Neuronal stem cell (in vitro differentiated cells): ENCODE measurements around the gene SMIM14.

Source experiments
- DNase-seq: peaks from one replicate; pipeline ENCODE4 v3.0.0-alpha.2; 2013; ENCODE audit warnings: low spot score
- H2AFZ ChIP-seq: one replicate; pipeline ENCODE4 v1.6.1; 2013; ENCODE audit warnings: mild to moderate bottlenecking, low read length, inconsistent platforms
- H2AK5ac ChIP-seq: 2 replicates; pipeline ENCODE4 v1.6.1; 2013; ENCODE audit warnings: low read depth, mild to moderate bottlenecking, inconsistent platforms, low read length, moderate library complexity, mixed read lengths
- H2BK120ac ChIP-seq: 2 replicates; pipeline ENCODE4 v1.6.1; 2013; ENCODE audit warnings: low read depth, mild to moderate bottlenecking, inconsistent platforms, low read length, moderate library complexity, mixed read lengths
- H2BK12ac ChIP-seq: one replicate; pipeline ENCODE4 v1.6.1; 2013; ENCODE audit warnings: low read length, inconsistent platforms
- H2BK15ac ChIP-seq: 2 replicates; pipeline ENCODE4 v1.6.1; 2013; ENCODE audit warnings: mild to moderate bottlenecking, low read length, inconsistent platforms, mixed read lengths
- H2BK5ac ChIP-seq: one replicate; pipeline ENCODE4 v1.6.1; 2013; ENCODE audit warnings: inconsistent platforms, mild to moderate bottlenecking, low read length, moderate library complexity
- H3K14ac ChIP-seq: one replicate; pipeline ENCODE4 v1.6.1; 2013; ENCODE audit warnings: low read length, inconsistent platforms
- H3K18ac ChIP-seq: 2 replicates; pipeline ENCODE4 v1.6.1; 2013; ENCODE audit warnings: low read length, inconsistent platforms
- H3K23ac ChIP-seq: 2 replicates; pipeline ENCODE4 v1.6.1; 2013; ENCODE audit warnings: low read depth, mild to moderate bottlenecking, mixed read lengths, low read length, inconsistent platforms; ENCODE audit not compliant: poor library complexity
- H3K27ac ChIP-seq: replicated peaks from 3 replicates; pipeline ENCODE4 v1.5.1; 2013; ENCODE audit warnings: low read length, inconsistent platforms
- H3K27me3 ChIP-seq, 3 experiments: 2 replicates each; pipeline ENCODE4 v1.6.1; 2013; ENCODE audit warnings: low read length in 3 of 3, mild to moderate bottlenecking in 2 of 3, inconsistent platforms in 1 of 3, low read depth in 1 of 3, mixed read lengths in 1 of 3, moderate library complexity in 1 of 3; ENCODE audit not compliant: control insufficient read depth in 3 of 3, insufficient read depth in 3 of 3
- H3K36me3 ChIP-seq, 2 donors: replicated peaks in 1 of 2; 2 replicates each; pipeline ENCODE4 v1.6.1; 2013; ENCODE audit warnings: low read length in 2 of 2; ENCODE audit not compliant: control insufficient read depth in 2 of 2, insufficient read depth in 2 of 2
- H3K4ac ChIP-seq: 2 replicates; pipeline ENCODE4 v1.6.1; 2013; ENCODE audit warnings: inconsistent platforms, mild to moderate bottlenecking, low read length, moderate library complexity
- H3K4me1 ChIP-seq, 2 donors: 1 replicate in 1 of 2; 2 replicates in 1 of 2; pipeline ENCODE4 v1.6.1; 2013; ENCODE audit warnings: low read length in 2 of 2, low read depth in 1 of 2; ENCODE audit not compliant: control insufficient read depth in 2 of 2, insufficient read depth in 1 of 2
- H3K4me2 ChIP-seq: one replicate; pipeline ENCODE4 v1.6.1; 2013; ENCODE audit warnings: mild to moderate bottlenecking, low read length, inconsistent platforms; ENCODE audit not compliant: insufficient read depth, poor library complexity, severe bottlenecking
- H3K4me3 ChIP-seq, 2 donors: 2 replicates each; pipeline ENCODE4 v1.5.1; 2013; ENCODE audit warnings: low read length in 2 of 2, mild to moderate bottlenecking in 2 of 2, inconsistent platforms in 1 of 2, moderate library complexity in 1 of 2
- H3K79me1 ChIP-seq: one replicate; pipeline ENCODE4 v1.6.1; 2013; ENCODE audit warnings: low read depth, mild to moderate bottlenecking, inconsistent platforms, low read length, moderate library complexity
- H3K9ac ChIP-seq: one replicate; pipeline ENCODE4 v1.6.1; 2013; ENCODE audit warnings: mild to moderate bottlenecking, low read depth, low read length, inconsistent platforms; ENCODE audit not compliant: poor library complexity
- H3K9me3 ChIP-seq, 2 donors: replicated peaks in 1 of 2; 2 replicates each; pipeline versions ENCODE3 to v1.6.1; 2013; ENCODE audit warnings: low read length in 2 of 2, mild to moderate bottlenecking in 2 of 2, inconsistent platforms in 1 of 2, low read depth in 1 of 2, mixed read lengths in 1 of 2, moderate library complexity in 1 of 2; ENCODE audit not compliant: control insufficient read depth in 2 of 2, insufficient read depth in 1 of 2
- H4K8ac ChIP-seq: one replicate; pipeline ENCODE4 v1.6.1; 2013; ENCODE audit warnings: low read depth, mild to moderate bottlenecking, inconsistent platforms, low read length, moderate library complexity
- H4K91ac ChIP-seq: one replicate; pipeline ENCODE4 v1.6.1; 2013; ENCODE audit warnings: low read length, low read depth, mild to moderate bottlenecking, inconsistent platforms; ENCODE audit not compliant: poor library complexity
- WGBS, 2 donors: extraction: QIAGEN DNeasy Blood & Tissue Kit; methylation state at CpG; one replicate each; pipeline ENCODE4 v1.1.7; 2013; ENCODE audit warnings: missing lambda C conversion rate in 2 of 2, mixed read lengths in 1 of 2; ENCODE audit not compliant: insufficient read length in 2 of 2, insufficient replicate concordance in 1 of 2; ENCODE audit errors: extremely low coverage in 2 of 2; 5-methylcytosine and 5-hydroxymethylcytosine counted together

SMIM14 gene

GRCh38 chr4:39608451-39608850 is 30.2 kb downstream of the SMIM14 start:
- H3K4me1 ChIP-seq, result peaks cover 2 to 4% of the 10 kb centered on the region in 2 donors
- H2AK5ac ChIP-seq, result no peak overlapping the region
- peaks cover 0 to 4% of the 10 kb centered on the region in 2 donors for H3K36me3 ChIP-seq
- H2BK12ac ChIP-seq, result no peak overlapping the region
- H2BK120ac ChIP-seq, result no peak overlapping the region
- H3K9ac ChIP-seq, result no peak overlapping the region
- H3K23ac ChIP-seq, result no peak overlapping the region
- DNase-seq, result no peak
- no peak overlapping the region for H3K4me3 ChIP-seq
- peaks cover 0 to 5% of the 10 kb centered on the region in 2 donors for H3K9me3 ChIP-seq
- no peaks in the 10 kb centered on the region for H3K27me3 ChIP-seq
- H2BK5ac ChIP-seq, result no peak overlapping the region
- no peak overlapping the region for H4K91ac ChIP-seq
- H2BK15ac ChIP-seq, result no peak overlapping the region
- H2AFZ ChIP-seq, result no peak overlapping the region
- H3K4me2 ChIP-seq, result no peak overlapping the region
- no peaks in the 10 kb centered on the region for H3K79me1 ChIP-seq
- no peak overlapping the region for H4K8ac ChIP-seq
- H3K18ac ChIP-seq, result no peak overlapping the region
- H3K4ac ChIP-seq, result no peak overlapping the region
- H3K27ac ChIP-seq, result no peak overlapping the region
- no peak overlapping the region for H3K14ac ChIP-seq

GRCh38 chr4:39606747-39607146 is 31.9 kb downstream of the SMIM14 start:
- H3K27ac ChIP-seq, result no peak overlapping the region
- H3K23ac ChIP-seq, result no peak overlapping the region
- H3K4me2 ChIP-seq, result no peak overlapping the region
- no peak overlapping the region for H2AFZ ChIP-seq
- no peaks in the 10 kb centered on the region for H3K79me1 ChIP-seq
- no peak overlapping the region for H2BK15ac ChIP-seq
- peaks cover 0 to 7% of the 10 kb centered on the region in 2 donors for H3K36me3 ChIP-seq
- peaks cover 0 to 5% of the 10 kb centered on the region in 2 donors for H3K9me3 ChIP-seq
- H4K91ac ChIP-seq, result no peak overlapping the region
- no peak overlapping the region for H2AK5ac ChIP-seq
- no peak for DNase-seq
- no peak overlapping the region for H2BK5ac ChIP-seq
- H3K4me1 ChIP-seq, result peaks cover 2 to 4% of the 10 kb centered on the region in 2 donors
- H4K8ac ChIP-seq, result no peak overlapping the region
- H3K18ac ChIP-seq, result no peak overlapping the region
- H2BK120ac ChIP-seq, result no peak overlapping the region
- no peak overlapping the region for H2BK12ac ChIP-seq
- no peak overlapping the region for H3K14ac ChIP-seq
- no peaks in the 10 kb centered on the region for H3K27me3 ChIP-seq
- WGBS, 2 donors, result no CpG with 5 or more reads among the region's 2 CpGs
- no peak overlapping the region for H3K4ac ChIP-seq
- H3K9ac ChIP-seq, result no peak overlapping the region
- H3K4me3 ChIP-seq, result no peak overlapping the region

- DNase-seq, result no peak
- Histone ChIP-seq H3K36me3 (peaks cover 0 to 2% of the 10 kb centered on the region in 2 donors), H2BK15ac (no peak overlapping the region), H3K79me1 (no peaks in the 10 kb centered on the region), H2BK120ac (no peak overlapping the region), H3K4me2 (no peak overlapping the region), H2AK5ac (no peak overlapping the region), H3K23ac (no peak overlapping the region), H2BK12ac (no peak overlapping the region), H3K14ac (no peak overlapping the region), H2BK5ac (no peak overlapping the region), H3K18ac (no peak overlapping the region), H3K27ac (no peak overlapping the region), H2AFZ (no peak overlapping the region), H3K9ac (no peak overlapping the region), H3K27me3 (no peaks in the 10 kb centered on the region), H3K4me3 (no peak overlapping the region), H3K4me1 (no peaks in the 10 kb centered on the region), H4K91ac (no peak overlapping the region), H3K4ac (no peak overlapping the region), H4K8ac (no peak overlapping the region), H3K9me3 (no peaks in the 10 kb centered on the region)
- WGBS, 2 donors, result no CpG with 5 or more reads among the region's 3 CpGs
These were observed 40.8 kb downstream of the SMIM14 start for GRCh38 chr4:39597695-39598381.

GRCh38 chr4:39596971-39597370 is 41.7 kb downstream of the SMIM14 start:
- H2BK120ac ChIP-seq, result no peak overlapping the region
- no peak overlapping the region for H4K8ac ChIP-seq
- no peak overlapping the region for H2BK15ac ChIP-seq
- H3K4me3 ChIP-seq, result no peak overlapping the region
- H3K4me2 ChIP-seq, result no peak overlapping the region
- no peaks in the 10 kb centered on the region for H3K79me1 ChIP-seq
- no peak for DNase-seq
- H2BK12ac ChIP-seq, result no peak overlapping the region
- H2AK5ac ChIP-seq, result no peak overlapping the region
- no peak overlapping the region for H2AFZ ChIP-seq
- H2BK5ac ChIP-seq, result no peak overlapping the region
- no peak overlapping the region for H3K4ac ChIP-seq
- no peaks in the 10 kb centered on the region for H3K4me1 ChIP-seq
- H4K91ac ChIP-seq, result no peak overlapping the region
- no peak overlapping the region for H3K18ac ChIP-seq
- no peak overlapping the region for H3K9ac ChIP-seq
- H3K23ac ChIP-seq, result no peak overlapping the region
- H3K9me3 ChIP-seq, result no peaks in the 10 kb centered on the region
- no peak overlapping the region for H3K27ac ChIP-seq
- WGBS, 2 donors, result no CpG with 5 or more reads among the region's 3 CpGs
- no peak overlapping the region for H3K14ac ChIP-seq
- no peaks in the 10 kb centered on the region for H3K27me3 ChIP-seq
- H3K36me3 ChIP-seq, result no peaks in the 10 kb centered on the region
